Measurements from ENCODE around the gene ANK2.
"Not testable (repeated sequence)": the region's sequence is repeated elsewhere in the genome, so short reads cannot be mapped to it uniquely, and the experiment has no call there.

ANK2 gene

GRCh38 chr4:113052379-113052951 is 3.0 kb downstream of the ANK2 start:
- DNase-seq, result no peak

GRCh38 chr4:113053883-113054282 is 4.4 kb downstream of the ANK2 start:
- no peak for DNase-seq

GRCh38 chr4:113056318-113056717 is 6.9 kb downstream of the ANK2 start:
- no peak for DNase-seq

- no peak for DNase-seq
These were observed 8.4 kb downstream of the ANK2 start for GRCh38 chr4:113057891-113058290.

- no peak for DNase-seq
These were observed 10.2 kb downstream of the ANK2 start for GRCh38 chr4:113059449-113060182.

GRCh38 chr4:113060853-113061252 is 11.4 kb downstream of the ANK2 start:
- no peak for DNase-seq

GRCh38 chr4:113064244-113064643 is 14.8 kb downstream of the ANK2 start:
- no peak for DNase-seq

GRCh38 chr4:113065629-113066028 is 16.2 kb downstream of the ANK2 start:
- no peak for DNase-seq

GRCh38 chr4:113068771-113069170 is 19.3 kb downstream of the ANK2 start:
- DNase-seq, result not testable (repeated sequence)

GRCh38 chr4:113069212-113069892 is 19.9 kb downstream of the ANK2 start:
- no peak for DNase-seq

GRCh38 chr4:113070755-113071154 is 21.3 kb downstream of the ANK2 start:
- DNase-seq, result no peak

GRCh38 chr4:113071274-113071673 is 21.8 kb downstream of the ANK2 start:
- no peak for DNase-seq

- DNase-seq, result no peak
These were observed 22.4 kb downstream of the ANK2 start for GRCh38 chr4:113071805-113072204.

GRCh38 chr4:113073451-113074005 is 24.1 kb downstream of the ANK2 start:
- no peak for DNase-seq

- DNase-seq, result no peak
These were observed 28.1 kb downstream of the ANK2 start for GRCh38 chr4:113077575-113077974.

GRCh38 chr4:113078066-113078465 is 28.6 kb downstream of the ANK2 start:
- no peak for DNase-seq

GRCh38 chr4:113080050-113080449 is 30.6 kb downstream of the ANK2 start:
- DNase-seq, result no peak

- no peak for DNase-seq
These were observed 31.2 kb downstream of the ANK2 start for GRCh38 chr4:113080624-113081023.

- DNase-seq, result no peak
These were observed 33.9 kb downstream of the ANK2 start for GRCh38 chr4:113083346-113083745.

- no peak for DNase-seq
These were observed 36.8 kb downstream of the ANK2 start for GRCh38 chr4:113086172-113086695.

GRCh38 chr4:113088050-113088449 is 38.6 kb downstream of the ANK2 start:
- DNase-seq, result no peak

- no peak for DNase-seq
These were observed 41.5 kb downstream of the ANK2 start for GRCh38 chr4:113090954-113091353.

- DNase-seq, result no peak
These were observed 44.9 kb downstream of the ANK2 start for GRCh38 chr4:113094331-113094730.

- DNase-seq, result no peak
These were observed 45.3 kb downstream of the ANK2 start for GRCh38 chr4:113094802-113095201.
